Measurements from ENCODE around the gene KCTD5. TPM values are rescaled to one million over a fixed set of nuclear protein-coding genes. Genes with fewer than 3 reads are reported as not detected.
"Not testable (repeated sequence)": the region's sequence is repeated elsewhere in the genome, so short reads cannot be mapped to it uniquely, and the experiment has no call there.

Gene KCTD5
- total and polyA plus RNA-seq, 10 of the 15 experiments (the other 5 are each of a cell fraction or from before 2014, with no cell fraction given): 0.58 to 56.4 (median 37.3) TPM

- TF ChIP-seq ATF7 (IDR thresholded peaks at IDR 0.05; ENCODE audit: low read depth) (no peak), CBFB (IDR thresholded peaks at IDR 0.05; ENCODE audit: low read depth) (no peak), SUZ12 (IDR thresholded peaks at IDR 0.05; ENCODE audit: unreplicated experiment) (no peak), RBBP5 (conservative IDR thresholded peaks at IDR 0.05) (no peak), EED (IDR thresholded peaks at IDR 0.05; ENCODE audit: low read depth) (no peak), LARP7 (IDR thresholded peaks at IDR 0.05) (no peak), ZNF24 (IDR thresholded peaks at IDR 0.05) (no peak), BCL11A (IDR thresholded peaks at IDR 0.05; ENCODE audit: low read depth, low read length) (no peak), TCF12 (IDR thresholded peaks at IDR 0.05; ENCODE audit: low read depth, low read length) (no peak)
Measured at GRCh38 chr16:2675021-2675420, 7.3 kb upstream of the KCTD5 start (continued).

DNA sequence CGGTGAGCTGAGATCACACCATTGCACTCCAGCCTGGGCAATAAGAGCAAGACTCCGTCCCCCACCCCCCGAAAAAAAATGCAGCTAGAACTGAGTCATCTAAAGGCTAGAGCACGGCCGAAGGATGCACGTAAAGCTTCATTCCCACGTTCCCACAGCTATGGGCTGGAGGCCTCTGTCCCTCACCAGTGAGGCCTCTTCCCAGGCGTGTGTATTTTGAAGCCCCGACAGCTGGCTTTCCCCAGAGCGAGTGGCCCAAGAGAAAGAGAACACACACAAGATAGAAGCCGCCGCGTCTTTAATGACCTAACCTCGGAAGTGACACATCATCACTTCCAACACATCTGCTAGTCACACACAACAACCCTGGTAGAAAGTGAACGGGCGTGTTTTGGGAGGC, 6.6 kb upstream of the KCTD5 start:
- Histone ChIP-seq H2AFZ (ENCODE audit: control insufficient read depth, low read depth, low read length) (no peak overlapping the region), H3K4me1 (ENCODE audit: control insufficient read depth, insufficient read depth, low read length) (peaks cover 7% of the 10 kb centered on the region), H3K9me3 (replicated peaks; ENCODE audit: control insufficient read depth, insufficient read depth, low read length) (no peaks in the 10 kb centered on the region), H4K20me1 (ENCODE audit: control insufficient read depth, insufficient read depth) (no peaks in the 10 kb centered on the region), H3K79me2 (ENCODE audit: control insufficient read depth, insufficient read depth, low read length) (peaks cover 9% of the 10 kb centered on the region), H3K27ac (ENCODE audit: control insufficient read depth, insufficient read depth) (no peak overlapping the region), H3K36me3 (ENCODE audit: control insufficient read depth in 2 of 2, insufficient read depth in 2 of 2, low read length in 1 of 2) (no peaks in the 10 kb centered on the region), H3K27me3 (replicated peaks in 1 of 2; ENCODE audit: control insufficient read depth in 2 of 2, insufficient read depth in 2 of 2, low read length in 1 of 2) (no peaks in the 10 kb centered on the region), H3K4me2 (ENCODE audit: control insufficient read depth, insufficient read depth) (no peak overlapping the region), H3K9ac (ENCODE audit: control insufficient read depth, insufficient read depth, low read length) (no peak overlapping the region), H3K4me3 (no peak overlapping the region)
- SMC1A ChIA-PET (ENCODE audit: uncharacterized antibody, unreplicated experiment): no interaction called here
- in situ Hi-C loops (cut with MboI): no loop called here
- FAIRE-seq (no peak), ATAC-seq (no peak), DNase-seq (ENCODE audit: low read depth, low spot score) (no peak)
- TF ChIP-seq IKZF1 (conservative IDR thresholded peaks at IDR 0.05) (no peak), SPI1 (IDR thresholded peaks at IDR 0.05; ENCODE audit: borderline replicate concordance, insufficient read depth, low read depth, low read length) (no peak), ASH2L (IDR thresholded peaks at IDR 0.05; ENCODE audit: borderline replicate concordance, low read depth) (no peak), STAT1 (conservative IDR thresholded peaks at IDR 0.05) (no peak), NFIC (IDR thresholded peaks at IDR 0.05; ENCODE audit: low read depth, low read length) (no peak), BMI1 (IDR thresholded peaks at IDR 0.05; ENCODE audit: borderline replicate concordance) (no peak), FOS (IDR thresholded peaks at IDR 0.05; ENCODE audit: borderline replicate concordance, extremely low read depth, insufficient read length) (no peak), HDGF (IDR thresholded peaks at IDR 0.05) (no peak)
- TF ChIP-seq, protein P1, sequence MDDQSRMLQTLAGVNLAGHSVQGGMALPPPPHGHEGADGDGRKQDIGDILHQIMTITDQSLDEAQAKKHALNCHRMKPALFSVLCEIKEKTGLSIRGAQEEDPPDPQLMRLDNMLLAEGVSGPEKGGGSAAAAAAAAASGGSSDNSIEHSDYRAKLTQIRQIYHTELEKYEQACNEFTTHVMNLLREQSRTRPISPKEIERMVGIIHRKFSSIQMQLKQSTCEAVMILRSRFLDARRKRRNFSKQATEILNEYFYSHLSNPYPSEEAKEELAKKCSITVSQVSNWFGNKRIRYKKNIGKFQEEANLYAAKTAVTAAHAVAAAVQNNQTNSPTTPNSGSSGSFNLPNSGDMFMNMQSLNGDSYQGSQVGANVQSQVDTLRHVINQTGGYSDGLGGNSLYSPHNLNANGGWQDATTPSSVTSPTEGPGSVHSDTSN (IDR thresholded peaks at IDR 0.05; ENCODE audit: insufficient replicate concordance, low read depth, low read length): no peak
- TF ChIP-seq, protein P2, sequence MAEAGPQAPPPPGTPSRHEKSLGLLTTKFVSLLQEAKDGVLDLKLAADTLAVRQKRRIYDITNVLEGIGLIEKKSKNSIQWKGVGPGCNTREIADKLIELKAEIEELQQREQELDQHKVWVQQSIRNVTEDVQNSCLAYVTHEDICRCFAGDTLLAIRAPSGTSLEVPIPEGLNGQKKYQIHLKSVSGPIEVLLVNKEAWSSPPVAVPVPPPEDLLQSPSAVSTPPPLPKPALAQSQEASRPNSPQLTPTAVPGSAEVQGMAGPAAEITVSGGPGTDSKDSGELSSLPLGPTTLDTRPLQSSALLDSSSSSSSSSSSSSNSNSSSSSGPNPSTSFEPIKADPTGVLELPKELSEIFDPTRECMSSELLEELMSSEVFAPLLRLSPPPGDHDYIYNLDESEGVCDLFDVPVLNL (IDR thresholded peaks at IDR 0.05; ENCODE audit: low read depth, low read length): no peak
- CTCF ChIA-PET: no interaction called here
- POLR2A ChIA-PET: no interaction called here
- RAD21 ChIA-PET (ENCODE audit: unreplicated experiment): no interaction called here
- 74% methylated on average over 16 of the region's 16 CpGs for WGBS (ENCODE audit: insufficient coverage, insufficient replicate concordance, low lambda C conversion rate, missing lambda C conversion rate)
- intact Hi-C loops (cut with micrococcal nuclease; ENCODE audit: unreplicated experiment): no loop called here
- BruUV-seq (replicated peaks): no TSS peak

DNA sequence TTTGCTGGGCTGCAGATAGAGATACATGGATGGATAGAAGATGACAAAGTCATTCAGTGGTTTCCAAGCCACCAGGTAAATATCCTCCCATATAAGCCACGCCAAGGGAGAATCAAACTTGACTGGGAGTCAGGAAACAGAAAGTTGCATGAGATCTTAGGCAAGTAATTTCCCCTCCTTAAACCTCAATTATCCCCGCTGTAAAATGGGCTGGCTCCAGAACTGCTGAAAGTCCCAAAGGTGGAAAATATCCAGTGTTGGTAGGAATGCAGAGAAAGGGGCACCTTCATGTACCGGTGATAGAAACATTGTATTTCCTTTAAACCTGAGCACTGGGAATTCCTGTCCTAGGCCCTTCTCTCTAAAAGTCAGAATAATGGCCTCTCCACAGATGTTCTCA, 5.4 kb upstream of the KCTD5 start:
- H3K4me2 ChIP-seq (ENCODE audit: control insufficient read depth, insufficient read depth); CTCF ChIA-PET; intact Hi-C loops (cut with micrococcal nuclease; ENCODE audit: unreplicated experiment); H3K9me3 ChIP-seq (replicated peaks; ENCODE audit: control insufficient read depth, insufficient read depth, low read length); H3K4me1 ChIP-seq (ENCODE audit: control insufficient read depth, insufficient read depth, low read length); H3K27ac ChIP-seq (ENCODE audit: control insufficient read depth, insufficient read depth); H3K9ac ChIP-seq (ENCODE audit: control insufficient read depth, insufficient read depth, low read length); H4K20me1 ChIP-seq (ENCODE audit: control insufficient read depth, insufficient read depth); RAD21 ChIA-PET (ENCODE audit: unreplicated experiment); H2AFZ ChIP-seq (ENCODE audit: control insufficient read depth, low read depth, low read length); ATAC-seq; POLR2A ChIA-PET; H3K36me3 ChIP-seq (ENCODE audit: control insufficient read depth in 2 of 2, insufficient read depth in 2 of 2, low read length in 1 of 2); FAIRE-seq; DNase-seq (ENCODE audit: low read depth, low spot score); H3K4me3 ChIP-seq; SMC1A ChIA-PET (ENCODE audit: uncharacterized antibody, unreplicated experiment); in situ Hi-C loops (cut with MboI); H3K27me3 ChIP-seq (replicated peaks in 1 of 2; ENCODE audit: control insufficient read depth in 2 of 2, insufficient read depth in 2 of 2, low read length in 1 of 2); BruUV-seq (replicated peaks): not testable (repeated sequence)
- peaks cover 15% of the 10 kb centered on the region for H3K79me2 ChIP-seq (ENCODE audit: control insufficient read depth, insufficient read depth, low read length)
- 100% methylated on average over 3 of the region's 3 CpGs for WGBS (ENCODE audit: insufficient coverage, insufficient replicate concordance, low lambda C conversion rate, missing lambda C conversion rate)

Measured in GM12878 (cell line).